Activated CD4-positive, alpha-beta memory T cell treated with anti-CD3 and anti-CD28 coated beads, Interleukin-2, amount 10 ng/mL, durations not matched to agents 7 days and 5 days (primary cell): ENCODE measurements around the gene EIF2B2. TPM values are rescaled to one million over a fixed set of nuclear protein-coding genes. Genes with fewer than 3 reads are reported as not detected.

Source experiments
- CTCF ChIA-PET: fragments of 350-600 bp; sonication (Branson Sonifier 250); formaldehyde crosslinking; loops from one replicate; lab custom pipeline; 2021; ENCODE audit warnings: antibody characterized with exemption, inconsistent platforms; lab: Charles Lee
- POLR2A ChIA-PET: fragments of 350-600 bp; sonication (Branson Sonifier 250); formaldehyde crosslinking; loops from one replicate; lab custom pipeline; 2021; ENCODE audit warnings: antibody characterized with exemption; lab: Charles Lee
- DNase-seq: peaks from one replicate; pipeline ENCODE4 v3.0.0-alpha.2; 2020
- H3K27ac Mint-ChIP-seq: one replicate; pipeline ENCODE4 v1.8.0; 2021; ENCODE audit warnings: mild to moderate bottlenecking, mixed read lengths
- H3K27me3 Mint-ChIP-seq: one replicate; pipeline ENCODE4 v1.8.0; 2021; ENCODE audit warnings: mixed read lengths
- H3K36me3 Mint-ChIP-seq: one replicate; pipeline ENCODE4 v1.8.0; 2021; ENCODE audit warnings: low read depth, mixed read lengths
- H3K4me1 Mint-ChIP-seq: one replicate; pipeline ENCODE4 v1.8.0; 2021; ENCODE audit warnings: mixed read lengths
- H3K4me3 Mint-ChIP-seq: one replicate; pipeline ENCODE4 v1.8.0; 2021; ENCODE audit warnings: mild to moderate bottlenecking, mixed read lengths
- H3K9me3 Mint-ChIP-seq: one replicate; pipeline ENCODE4 v1.8.0; 2021; ENCODE audit warnings: mixed read lengths
- total RNA-seq, 2 experiments: library from RNA; stranded (reverse); gene quantifications; one replicate each; pipeline ENCODE4 v1.2.3, GENCODE V29; 2021

The EIF2B2 gene
- 10 to 100 TPM; 63.7 to 64.0 TPM for total RNA-seq

- DNase-seq = peak; percentile 99
- Mint-ChIP-seq H3K9me3 (peaks cover 4% of the 10 kb centered on the region), H3K27me3 (peaks cover 3% of the 10 kb centered on the region), H3K36me3 (peaks cover 55% of the 10 kb centered on the region), H3K4me1 (peaks cover 47% of the 10 kb centered on the region), H3K27ac (peak within 1 kb of the TSS; percentile 84), H3K4me3 (peak within 1 kb of the TSS; percentile 92)
- CTCF ChIA-PET = interaction anchor here (1.1 to 2.4 kb wide), 10 partner anchors 11 to 142 kb away, joined by 3 to 12 read pairs (median 4); partner anchors contain the start of gene ACYP1
- POLR2A ChIA-PET = interaction anchor here (0.6 to 3.0 kb wide), 26 partner anchors 8 to 540 kb away, joined by 3 to 22 read pairs (median 4); partner anchors contain the start of genes ACYP1, NEK9, PROX2 and RPS6KL1
Measured at GRCh38 chr14:75002392-75003249, at the start of gene EIF2B2. Gene EIF2B2, plus strand, starts transcription at chr14:75002921. Its CDS starts 70 bp downstream, at chr14:75002991.

- Mint-ChIP-seq H3K36me3 (no peaks in the 10 kb centered on the region), H3K27ac (no peak overlapping the region), H3K4me1 (peaks cover 3% of the 10 kb centered on the region), H3K27me3 (peaks cover 8% of the 10 kb centered on the region), H3K9me3 (no peaks in the 10 kb centered on the region), H3K4me3 (no peak overlapping the region)
- ChIA-PET CTCF (interaction anchor here (1.4 to 3.5 kb wide), 3 partner anchors 9 to 135 kb away, joined by 4 to 15 read pairs (median 14); no protein-coding TSS in a partner anchor), POLR2A (interaction anchor here (1.0 to 5.1 kb wide), 3 partner anchors 8 to 12 kb away, joined by 3 to 17 read pairs (median 3); no protein-coding TSS in a partner anchor)
- DNase-seq = no peak
Measured at GRCh38 chr14:74953686-74954085, 49.0 kb upstream of the EIF2B2 start.

GRCh38 chr14:74954232-74954946 lies 48.3 kb upstream of the EIF2B2 start:
- Mint-ChIP-seq H3K4me3 (no peak overlapping the region), H3K36me3 (no peaks in the 10 kb centered on the region), H3K9me3 (no peaks in the 10 kb centered on the region), H3K27me3 (peaks cover 8% of the 10 kb centered on the region), H3K27ac (no peak overlapping the region), H3K4me1 (peaks cover 3% of the 10 kb centered on the region)
- DNase-seq = no peak
- CTCF ChIA-PET = interaction anchor here (1.4 to 3.5 kb wide), 3 partner anchors 9 to 134 kb away, joined by 4 to 15 read pairs (median 14); no protein-coding TSS in a partner anchor
- POLR2A ChIA-PET = interaction anchor here (1.0 to 5.1 kb wide), 4 partner anchors 9 to 13 kb away, joined by 3 to 17 read pairs (median 4); no protein-coding TSS in a partner anchor

- POLR2A ChIA-PET = interaction anchor here (1.2 to 5.1 kb wide), 3 partner anchors 9 to 13 kb away, joined by 3 to 17 read pairs (median 6); no protein-coding TSS in a partner anchor
Measured at GRCh38 chr14:74954947-74955228, 47.8 kb upstream of the EIF2B2 start.

DNA sequence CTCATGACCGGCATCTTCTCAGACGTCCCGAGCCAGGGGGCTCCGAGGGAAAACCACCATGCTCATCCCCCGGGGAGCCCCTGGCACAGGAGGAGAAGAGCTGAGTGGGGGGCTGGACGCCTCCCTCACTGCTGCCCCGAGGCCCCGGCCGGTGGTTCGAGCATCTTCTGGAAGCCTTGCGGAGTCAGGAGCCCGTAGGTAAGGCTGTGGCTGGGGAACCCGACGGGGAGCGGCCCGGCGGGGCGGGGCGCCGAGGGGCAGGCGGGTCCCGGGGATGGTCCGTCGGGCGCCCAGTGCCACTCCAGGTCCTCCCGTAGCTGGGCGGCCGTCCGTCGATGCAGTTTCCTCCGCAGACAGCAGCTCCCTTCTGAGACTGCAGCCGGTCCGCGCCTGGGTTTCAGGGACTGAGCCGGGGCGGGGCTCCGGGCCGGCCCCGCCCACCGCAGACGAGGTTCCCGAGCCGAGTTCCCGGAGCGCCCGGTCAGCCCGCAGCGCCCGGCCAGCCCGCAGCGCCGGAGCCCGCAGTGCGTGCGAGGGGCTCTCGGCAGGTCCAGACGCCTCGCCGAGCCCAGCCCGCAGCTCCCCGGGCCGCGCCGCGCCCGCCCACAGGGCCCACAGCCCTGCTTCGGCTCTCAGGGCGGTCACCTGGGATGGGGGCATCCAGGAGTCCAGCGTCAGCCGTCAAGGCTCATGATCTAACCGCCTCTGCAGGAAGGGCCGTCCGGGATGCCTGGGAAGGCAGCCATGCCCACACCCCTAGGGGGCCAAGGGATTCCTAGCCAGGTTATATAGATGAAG lies 47.3 kb upstream of the EIF2B2 start, which contains the start of gene PGF:
Gene PGF, minus strand, starts transcription at position 369 of the 798 bp plus-strand sequence. Its CDS starts 355 bp downstream, at position 14.
- ChIA-PET POLR2A (interaction anchor here (0.5 to 5.1 kb wide), 4 partner anchors 9 to 73 kb away, joined by 3 to 17 read pairs (median 4); no protein-coding TSS in a partner anchor), CTCF (interaction anchor here (1.4 to 3.5 kb wide), 3 partner anchors 10 to 133 kb away, joined by 4 to 15 read pairs (median 14); no protein-coding TSS in a partner anchor)
- peak within 1 kb of the TSS; percentile 46 for H3K4me3 Mint-ChIP-seq
- H3K36me3 Mint-ChIP-seq = no peaks in the 10 kb centered on the region
- peaks cover 3% of the 10 kb centered on the region for H3K4me1 Mint-ChIP-seq
- no peaks in the 10 kb centered on the region for H3K9me3 Mint-ChIP-seq
- H3K27ac Mint-ChIP-seq = no peak within 1 kb of the TSS
- DNase-seq = peak; percentile 37
- H3K27me3 Mint-ChIP-seq = peaks cover 8% of the 10 kb centered on the region

More at GRCh38 chr14:74954947-74955228, 47.8 kb upstream of the EIF2B2 start:
- H3K27ac Mint-ChIP-seq = no peak overlapping the region
- H3K9me3 Mint-ChIP-seq = no peaks in the 10 kb centered on the region
- H3K4me1 Mint-ChIP-seq = peaks cover 3% of the 10 kb centered on the region
- peak overlapping the region; percentile 46 for H3K4me3 Mint-ChIP-seq
- CTCF ChIA-PET = interaction anchor here (1.4 to 3.5 kb wide), 3 partner anchors 10 to 134 kb away, joined by 4 to 15 read pairs (median 14); no protein-coding TSS in a partner anchor
- no peak for DNase-seq
- H3K27me3 Mint-ChIP-seq = peaks cover 8% of the 10 kb centered on the region
- no peaks in the 10 kb centered on the region for H3K36me3 Mint-ChIP-seq

DNA sequence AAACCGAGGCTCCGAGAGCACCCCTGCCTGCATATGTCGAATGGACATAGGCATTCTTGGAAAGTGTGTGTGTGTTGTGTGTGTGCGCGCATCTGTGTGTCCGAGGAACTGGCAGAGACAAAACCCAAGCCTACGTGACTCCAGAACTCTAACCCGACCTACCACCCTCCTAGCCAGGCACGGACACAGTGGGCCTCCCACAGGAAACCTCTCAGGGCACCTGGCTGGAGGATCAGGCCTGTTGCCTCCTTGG lies 46.8 kb upstream of the EIF2B2 start:
- POLR2A ChIA-PET = interaction anchor here (0.5 to 5.1 kb wide), 2 partner anchors 14 to 73 kb away, joined by 3 to 17 read pairs; no protein-coding TSS in a partner anchor
- Mint-ChIP-seq H3K27ac (no peak overlapping the region), H3K36me3 (no peaks in the 10 kb centered on the region), H3K4me1 (peaks cover 3% of the 10 kb centered on the region), H3K4me3 (no peak overlapping the region), H3K27me3 (peaks cover 8% of the 10 kb centered on the region), H3K9me3 (no peaks in the 10 kb centered on the region)
- no peak for DNase-seq
- CTCF ChIA-PET = interaction anchor here (0.9 to 3.5 kb wide), 2 partner anchors 11 kb away, joined by 4 to 14 read pairs; no protein-coding TSS in a partner anchor

DNA sequence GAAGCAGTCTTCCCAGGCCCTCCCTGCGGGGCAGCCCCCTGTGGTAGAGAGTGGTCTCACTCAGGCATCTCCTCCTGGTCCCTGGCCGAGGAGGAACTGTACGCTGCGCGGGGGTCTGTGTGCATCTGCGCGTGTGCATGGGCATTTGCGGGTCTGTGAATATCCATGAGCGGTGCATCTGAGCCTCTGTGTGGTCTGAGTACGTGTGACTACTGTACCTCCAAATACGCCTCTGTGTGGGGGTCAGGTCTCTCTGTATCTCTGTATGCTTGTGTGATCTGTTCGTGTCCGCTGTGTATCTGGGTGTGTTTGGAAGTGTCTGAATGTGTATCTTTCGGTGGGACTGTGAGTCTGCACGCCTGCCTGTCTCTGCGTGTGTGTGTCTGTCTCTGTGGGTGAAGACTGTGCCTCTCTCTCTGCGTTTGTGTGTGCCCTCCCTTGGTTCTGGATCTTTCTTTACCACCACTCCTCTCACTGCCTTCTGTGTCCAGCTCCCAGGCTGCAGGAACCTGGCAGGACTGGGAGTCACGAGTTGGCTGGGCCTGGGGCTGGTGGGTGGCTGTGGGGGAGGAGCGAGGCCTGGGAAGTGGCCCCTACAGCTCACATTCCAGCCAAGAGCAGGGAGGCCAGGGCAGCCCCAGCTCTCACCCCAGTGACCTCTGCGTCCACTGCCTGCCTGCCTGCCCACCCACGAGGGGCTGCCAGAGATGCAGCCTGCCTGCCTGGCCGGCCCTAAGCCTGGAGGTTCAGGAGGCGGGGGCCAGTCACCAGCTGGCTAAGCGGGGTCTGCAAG lies 46.2 kb upstream of the EIF2B2 start:
- H3K27ac Mint-ChIP-seq = no peak overlapping the region
- H3K27me3 Mint-ChIP-seq = peaks cover 8% of the 10 kb centered on the region
- H3K4me1 Mint-ChIP-seq = peaks cover 3% of the 10 kb centered on the region
- no peak for DNase-seq
- H3K36me3 Mint-ChIP-seq = no peaks in the 10 kb centered on the region
- POLR2A ChIA-PET = no interaction called here
- H3K9me3 Mint-ChIP-seq = no peaks in the 10 kb centered on the region
- H3K4me3 Mint-ChIP-seq = peak overlapping the region; percentile 3
- CTCF ChIA-PET = interaction anchor here (0.9 kb wide), 1 partner anchor 11 kb away, joined by 4 read pairs; no protein-coding TSS in a partner anchor

- peaks cover 32% of the 10 kb centered on the region for H3K27me3 Mint-ChIP-seq
- ChIA-PET POLR2A (no interaction called here), CTCF (interaction anchor here (0.6 kb wide), 1 partner anchor 1367 kb away, joined by 4 read pairs; no protein-coding TSS in a partner anchor)
- H3K9me3 Mint-ChIP-seq = no peaks in the 10 kb centered on the region
- H3K4me1 Mint-ChIP-seq = peaks cover 3% of the 10 kb centered on the region
- no peaks in the 10 kb centered on the region for H3K36me3 Mint-ChIP-seq
- H3K27ac Mint-ChIP-seq = no peak overlapping the region
- H3K4me3 Mint-ChIP-seq = no peak overlapping the region
- DNase-seq = no peak
Measured at GRCh38 chr14:74959596-74960180, 43.0 kb upstream of the EIF2B2 start.

GRCh38 chr14:74960736-74961135 lies 42.0 kb upstream of the EIF2B2 start:
- H3K27ac Mint-ChIP-seq = no peak overlapping the region
- peaks cover 33% of the 10 kb centered on the region for H3K27me3 Mint-ChIP-seq
- POLR2A ChIA-PET = no interaction called here

GRCh38 chr14:74961238-74961911 lies 41.3 kb upstream of the EIF2B2 start:
- POLR2A ChIA-PET = interaction anchor here (1.0 kb wide), 1 partner anchor 10 kb away, joined by 4 read pairs; no protein-coding TSS in a partner anchor
- peaks cover 2% of the 10 kb centered on the region for H3K4me1 Mint-ChIP-seq
- no peaks in the 10 kb centered on the region for H3K36me3 Mint-ChIP-seq
- no peak overlapping the region for H3K27ac Mint-ChIP-seq
- H3K4me3 Mint-ChIP-seq = no peak overlapping the region
- CTCF ChIA-PET = interaction anchor here (1.2 kb wide), 1 partner anchor 13 kb away, joined by 3 read pairs; no protein-coding TSS in a partner anchor
- no peaks in the 10 kb centered on the region for H3K9me3 Mint-ChIP-seq
- DNase-seq = no peak
- peaks cover 31% of the 10 kb centered on the region for H3K27me3 Mint-ChIP-seq

More at GRCh38 chr14:74960736-74961135, 42.0 kb upstream of the EIF2B2 start:
- Mint-ChIP-seq H3K4me3 (no peak overlapping the region), H3K36me3 (no peaks in the 10 kb centered on the region), H3K9me3 (no peaks in the 10 kb centered on the region), H3K4me1 (peaks cover 3% of the 10 kb centered on the region)
- CTCF ChIA-PET = no interaction called here
- DNase-seq = no peak
